Neural cell (in vitro differentiated cells): ENCODE results near the gene ADAMTS16. TPM values are rescaled to one million over a fixed set of nuclear protein-coding genes. Genes with fewer than 3 reads are reported as not detected.

Experiments used
- H2AFZ ChIP-seq: fragments of 200-600, 300-800 bp; sonication (generic), shearing (Covaris generic); 2 replicates; pipeline ENCODE4 v1.6.0; 2014; ENCODE audit warnings: low read depth, mild to moderate bottlenecking, antibody characterized with exemption, low read length, moderate library complexity
- H3F3A ChIP-seq: fragments of 200-600 bp; shearing (Covaris generic); 2 replicates; pipeline ENCODE4 v1.6.1; 2016; ENCODE audit warnings: mild to moderate bottlenecking, moderate library complexity, mixed read lengths, antibody characterized with exemption, low read length; ENCODE audit not compliant: insufficient read depth, poor library complexity, severe bottlenecking
- H3K27ac ChIP-seq: fragments of 200-600, 300-800 bp; sonication (generic), shearing (Covaris generic); 2 replicates; pipeline ENCODE4 v1.5.1; 2014; ENCODE audit warnings: mild to moderate bottlenecking, low read length, moderate library complexity
- H3K27me3 ChIP-seq: fragments of 300-800, 200-600 bp; sonication (generic), shearing (Covaris generic); 2 replicates; pipeline ENCODE4 v1.6.0; 2014; ENCODE audit warnings: mild to moderate bottlenecking, low read depth, low read length, moderate library complexity; ENCODE audit not compliant: insufficient read depth
- H3K36me3 ChIP-seq: fragments of 300-800, 200-600 bp; sonication (generic), shearing (Covaris generic); 2 replicates; pipeline ENCODE4 v1.5.1; 2014; ENCODE audit warnings: mild to moderate bottlenecking, antibody characterized with exemption, low read length, moderate library complexity; ENCODE audit not compliant: insufficient read depth
- H3K4me2 ChIP-seq: fragments of 300-800, 200-600 bp; sonication (generic), shearing (Covaris generic); 2 replicates; pipeline ENCODE4 v1.6.0; 2014; ENCODE audit warnings: mild to moderate bottlenecking, low read length
- H3K4me3 ChIP-seq: fragments of 300-800, 200-600 bp; sonication (generic), shearing (Covaris generic); 2 replicates; pipeline ENCODE4 v1.5.1; 2014; ENCODE audit warnings: mild to moderate bottlenecking, low read length, moderate library complexity
- H3K79me2 ChIP-seq: fragments of 200-600 bp; shearing (Covaris generic); replicated peaks from 2 replicates; pipeline ENCODE4 v1.6.0; 2014; ENCODE audit warnings: mild to moderate bottlenecking, low read length, moderate library complexity; ENCODE audit not compliant: insufficient read depth
- H3K9ac ChIP-seq: fragments of 300-800, 200-600 bp; sonication (generic), shearing (Covaris generic); 2 replicates; pipeline ENCODE4 v1.6.1; 2016; ENCODE audit warnings: mild to moderate bottlenecking, low read length, mixed read lengths
- H3K9me2 ChIP-seq: fragments of 200-600 bp; shearing (Covaris generic); 2 replicates; pipeline ENCODE4 v1.6.1; 2016; ENCODE audit warnings: mild to moderate bottlenecking, low read length, mixed read lengths; ENCODE audit not compliant: insufficient read depth
- H3K9me3 ChIP-seq: fragments of 200-600, 300-800 bp; sonication (generic), shearing (Covaris generic); 2 replicates; pipeline ENCODE4 v1.6.1; 2016; ENCODE audit warnings: mild to moderate bottlenecking, mixed run types, low read length, moderate library complexity, mixed read lengths
- H4K20me1 ChIP-seq: fragments of 200-600 bp; shearing (Covaris generic); 2 replicates; pipeline ENCODE4 v1.6.1; 2016; ENCODE audit warnings: mild to moderate bottlenecking, mixed run types; ENCODE audit not compliant: insufficient read depth
- CTCF ChIP-seq: fragments of 450-650 bp; IDR thresholded peaks from 2 replicates; pipeline ENCODE4 v1.5.1; 2014; ENCODE audit warnings: antibody characterized with exemption, mild to moderate bottlenecking, moderate library complexity; ENCODE audit not compliant: poor library complexity, severe bottlenecking
- EP300 ChIP-seq: fragments of 450-650 bp; conservative IDR thresholded peaks from 2 replicates; pipeline ENCODE4 v1.6.1; 2014; ENCODE audit warnings: antibody characterized with exemption, mild to moderate bottlenecking, moderate library complexity; ENCODE audit not compliant: poor library complexity, severe bottlenecking
- EZH2 ChIP-seq: fragments of 200-600, 300-800 bp; shearing (Covaris generic), sonication (generic); IDR thresholded peaks from 2 replicates; pipeline ENCODE4 v1.6.1; 2014; ENCODE audit warnings: antibody characterized with exemption, low read length, borderline replicate concordance, mild to moderate bottlenecking; ENCODE audit not compliant: insufficient read depth, poor library complexity, severe bottlenecking
- MXI1 ChIP-seq: fragments of 450-650 bp; conservative IDR thresholded peaks from 2 replicates; pipeline ENCODE4 v1.6.1; 2014; ENCODE audit warnings: antibody characterized with exemption, mild to moderate bottlenecking; ENCODE audit not compliant: poor library complexity, severe bottlenecking
- POLR2AphosphoS5 ChIP-seq: IDR thresholded peaks from 2 replicates; pipeline ENCODE4 v1.6.1; 2012
- RAD21 ChIP-seq: fragments of 450-650 bp; conservative IDR thresholded peaks from 2 replicates; pipeline ENCODE4 v1.6.1; 2014; ENCODE audit warnings: antibody characterized with exemption, mild to moderate bottlenecking, moderate library complexity
- REST ChIP-seq: IDR thresholded peaks from 2 replicates; pipeline ENCODE4 v1.6.1; 2012; ENCODE audit warnings: borderline replicate concordance
- SMC3 ChIP-seq: fragments of 450-650 bp; conservative IDR thresholded peaks from 2 replicates; pipeline ENCODE4 v1.6.1; 2014; ENCODE audit warnings: antibody characterized with exemption, mild to moderate bottlenecking, moderate library complexity; ENCODE audit not compliant: poor library complexity
- TAF1 ChIP-seq: IDR thresholded peaks from 2 replicates; pipeline ENCODE4 v1.6.1; 2012; ENCODE audit warnings: low read depth
- polyA plus RNA-seq: library from polyadenylated mRNA; depleted of rRNA; stranded (reverse); fragments of >200 nt; gene quantifications from 2 replicates; pipeline ENCODE4 v1.2.3, GENCODE V29; 2014

The ADAMTS16 gene
- polyA plus RNA-seq, 1 donor from 2014 or later, result 1.3 TPM

- no peak overlapping the region for H3K4me2 ChIP-seq
- H3K9ac ChIP-seq, result no peak overlapping the region
- no peak for TF ChIP-seq POLR2AphosphoS5
- TF ChIP-seq MXI1, result no peak
- no peak for TF ChIP-seq SMC3
- no peak for TF ChIP-seq CTCF
- no peak for TF ChIP-seq TAF1
- TF ChIP-seq EZH2, result no peak
- TF ChIP-seq RAD21, result no peak
- no peak for TF ChIP-seq EP300
- TF ChIP-seq REST, result no peak
Observed at GRCh38 chr5:5200133-5200532, 60.0 kb downstream of the ADAMTS16 start.

GRCh38 chr5:5202321-5202720, 62.2 kb downstream of the ADAMTS16 start:
- no peaks in the 10 kb centered on the region for H3K27me3 ChIP-seq
- no peak overlapping the region for H3K4me3 ChIP-seq
- no peaks in the 10 kb centered on the region for H4K20me1 ChIP-seq
- no peaks in the 10 kb centered on the region for H3F3A ChIP-seq
- H3K9ac ChIP-seq, result no peak overlapping the region
- no peak overlapping the region for H3K27ac ChIP-seq
- H2AFZ ChIP-seq, result no peak overlapping the region
- TF ChIP-seq REST (no peak), POLR2AphosphoS5 (no peak), MXI1 (no peak), EP300 (no peak), SMC3 (no peak), CTCF (no peak), RAD21 (no peak), TAF1 (no peak), EZH2 (no peak)
- no peaks in the 10 kb centered on the region for H3K9me2 ChIP-seq
- H3K79me2 ChIP-seq, result no peaks in the 10 kb centered on the region
- H3K4me2 ChIP-seq, result no peak overlapping the region
- no peaks in the 10 kb centered on the region for H3K36me3 ChIP-seq
- H3K9me3 ChIP-seq, result no peaks in the 10 kb centered on the region

More at GRCh38 chr5:5200133-5200532, 60.0 kb downstream of the ADAMTS16 start:
- no peak overlapping the region for H3K27ac ChIP-seq
- no peaks in the 10 kb centered on the region for H4K20me1 ChIP-seq
- H3K4me3 ChIP-seq, result no peak overlapping the region
- H2AFZ ChIP-seq, result no peak overlapping the region
- H3K9me3 ChIP-seq, result no peaks in the 10 kb centered on the region
- H3K9me2 ChIP-seq, result no peaks in the 10 kb centered on the region
- no peaks in the 10 kb centered on the region for H3F3A ChIP-seq
- H3K79me2 ChIP-seq, result no peaks in the 10 kb centered on the region
- no peaks in the 10 kb centered on the region for H3K27me3 ChIP-seq
- H3K36me3 ChIP-seq, result no peaks in the 10 kb centered on the region
